Nephron (organoid): ENCODE measurements around the gene RTN4RL1.

Experiments
- H3K27ac Mint-ChIP-seq, 3 experiments: 2 replicates each; pipeline ENCODE4 v1.8.0; 2020; ENCODE audit warnings: mixed read lengths in 3 of 3, mild to moderate bottlenecking in 2 of 3, moderate library complexity in 1 of 3
- H3K27me3 Mint-ChIP-seq: 2 replicates; pipeline ENCODE4 v1.8.0; 2021; ENCODE audit warnings: low read depth, mild to moderate bottlenecking, moderate library complexity, mixed read lengths
- H3K36me3 Mint-ChIP-seq: 2 replicates; pipeline ENCODE4 v1.8.0; 2020; ENCODE audit warnings: low read depth, mixed read lengths
- H3K4me1 Mint-ChIP-seq: 2 replicates; pipeline ENCODE4 v1.8.0; 2020; ENCODE audit warnings: mixed read lengths
- H3K4me3 Mint-ChIP-seq, 3 experiments: 2 replicates each; pipeline ENCODE4 v1.8.0; 2020; ENCODE audit warnings: mild to moderate bottlenecking in 3 of 3, mixed read lengths in 3 of 3, moderate library complexity in 2 of 3
- H3K9me3 Mint-ChIP-seq: 2 replicates; pipeline ENCODE4 v1.8.0; 2020; ENCODE audit warnings: mixed read lengths
- TF ChIP-seq, protein P1 (sequence below), 3 experiments: fragments of 200-600 bp; sonication (generic); IDR thresholded peaks; one replicate each; pipeline ENCODE4 v1.5.0; 2021; ENCODE audit warnings: antibody characterized with exemption in 3 of 3; ENCODE audit not compliant: unreplicated experiment in 3 of 3

RTN4RL1 gene

DNA sequence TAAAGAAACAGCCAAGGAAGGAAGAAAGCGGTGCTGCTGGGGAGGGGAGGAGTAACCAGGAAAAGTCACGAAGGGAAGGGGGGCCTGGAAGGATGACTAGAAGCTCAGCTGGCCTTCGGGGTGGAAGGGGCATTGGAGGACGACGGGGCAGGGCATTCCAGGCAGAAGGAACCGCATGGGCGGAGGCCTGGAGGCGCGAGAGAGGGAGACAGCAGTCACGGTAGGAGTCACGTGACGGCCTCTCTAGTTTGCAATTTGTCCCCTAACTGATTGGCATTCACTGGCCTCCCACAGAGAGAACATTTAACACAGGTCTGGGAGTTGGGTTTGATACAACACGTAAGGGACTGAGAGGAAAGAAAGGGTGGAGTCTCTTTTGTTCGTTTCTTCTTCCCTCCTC is 63.9 kb downstream of the RTN4RL1 start:
- peaks cover 19% of the 10 kb centered on the region for H3K27me3 Mint-ChIP-seq
- TF ChIP-seq, protein P1, sequence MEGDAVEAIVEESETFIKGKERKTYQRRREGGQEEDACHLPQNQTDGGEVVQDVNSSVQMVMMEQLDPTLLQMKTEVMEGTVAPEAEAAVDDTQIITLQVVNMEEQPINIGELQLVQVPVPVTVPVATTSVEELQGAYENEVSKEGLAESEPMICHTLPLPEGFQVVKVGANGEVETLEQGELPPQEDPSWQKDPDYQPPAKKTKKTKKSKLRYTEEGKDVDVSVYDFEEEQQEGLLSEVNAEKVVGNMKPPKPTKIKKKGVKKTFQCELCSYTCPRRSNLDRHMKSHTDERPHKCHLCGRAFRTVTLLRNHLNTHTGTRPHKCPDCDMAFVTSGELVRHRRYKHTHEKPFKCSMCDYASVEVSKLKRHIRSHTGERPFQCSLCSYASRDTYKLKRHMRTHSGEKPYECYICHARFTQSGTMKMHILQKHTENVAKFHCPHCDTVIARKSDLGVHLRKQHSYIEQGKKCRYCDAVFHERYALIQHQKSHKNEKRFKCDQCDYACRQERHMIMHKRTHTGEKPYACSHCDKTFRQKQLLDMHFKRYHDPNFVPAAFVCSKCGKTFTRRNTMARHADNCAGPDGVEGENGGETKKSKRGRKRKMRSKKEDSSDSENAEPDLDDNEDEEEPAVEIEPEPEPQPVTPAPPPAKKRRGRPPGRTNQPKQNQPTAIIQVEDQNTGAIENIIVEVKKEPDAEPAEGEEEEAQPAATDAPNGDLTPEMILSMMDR (IDR thresholded peaks at IDR 0.05; ENCODE audit: unreplicated experiment in 3 of 3) = no peak
- H3K36me3 Mint-ChIP-seq = no peaks in the 10 kb centered on the region
- peak overlapping the region in 2 of 3 experiments; percentile 59 to 73 for H3K27ac Mint-ChIP-seq
- no peaks in the 10 kb centered on the region for H3K9me3 Mint-ChIP-seq
- H3K4me1 Mint-ChIP-seq = peaks cover 39% of the 10 kb centered on the region
- no peak overlapping the region for H3K4me3 Mint-ChIP-seq

DNA sequence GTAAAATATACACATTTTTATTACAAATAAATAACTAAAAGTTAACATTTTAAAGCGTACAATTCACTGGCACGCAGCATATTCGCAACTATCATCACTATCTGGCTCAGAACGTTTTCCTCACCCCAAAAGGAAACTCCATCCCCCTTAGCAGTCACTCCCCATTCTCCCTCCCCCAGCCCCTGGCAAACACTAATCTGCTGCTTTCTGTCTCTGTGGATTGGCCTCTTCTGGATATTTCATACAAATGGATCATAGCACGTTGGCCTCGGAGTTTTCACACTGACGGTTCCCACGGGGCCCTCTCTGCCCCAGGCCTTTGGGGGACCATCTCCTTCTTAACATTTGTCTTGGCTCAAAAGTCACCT is 64.6 kb downstream of the RTN4RL1 start:
- Mint-ChIP-seq H3K4me1 (peaks cover 33% of the 10 kb centered on the region), H3K27ac (peak overlapping the region in 2 of 3 experiments; percentile 59 to 73), H3K27me3 (peaks cover 23% of the 10 kb centered on the region)

GRCh38 chr17:1959871-1960544 is 65.1 kb downstream of the RTN4RL1 start:
- no peaks in the 10 kb centered on the region for H3K36me3 Mint-ChIP-seq
- H3K27ac Mint-ChIP-seq = peak overlapping the region in 2 of 3 experiments; percentile 59 to 73
- H3K4me3 Mint-ChIP-seq = peak overlapping the region in 2 of 3 experiments; percentile 7 to 52
- TF ChIP-seq, protein P1 (IDR thresholded peaks at IDR 0.05; ENCODE audit: unreplicated experiment in 3 of 3) = no peak
- H3K27me3 Mint-ChIP-seq = peaks cover 23% of the 10 kb centered on the region
- no peaks in the 10 kb centered on the region for H3K9me3 Mint-ChIP-seq
- H3K4me1 Mint-ChIP-seq = peaks cover 33% of the 10 kb centered on the region

More for the DNA sequence above, 64.6 kb downstream of the RTN4RL1 start:
- Mint-ChIP-seq H3K4me3 (peak overlapping the region in 2 of 3 experiments; percentile 15 to 24), H3K9me3 (no peaks in the 10 kb centered on the region), H3K36me3 (no peaks in the 10 kb centered on the region)
- TF ChIP-seq, protein P1 (IDR thresholded peaks at IDR 0.05; ENCODE audit: unreplicated experiment in 3 of 3) = no peak

- Mint-ChIP-seq H3K27me3 (peaks cover 23% of the 10 kb centered on the region), H3K27ac (peak overlapping the region in 1 of 3 experiments; percentile 49), H3K4me1 (peaks cover 33% of the 10 kb centered on the region), H3K4me3 (no peak overlapping the region), H3K36me3 (no peaks in the 10 kb centered on the region), H3K9me3 (no peaks in the 10 kb centered on the region)
- TF ChIP-seq, protein P1 (IDR thresholded peaks at IDR 0.05; ENCODE audit: unreplicated experiment in 3 of 3) = no peak
These were observed 66.8 kb downstream of the RTN4RL1 start for GRCh38 chr17:1958134-1958881.

GRCh38 chr17:1957037-1957436 is 68.1 kb downstream of the RTN4RL1 start:
- Mint-ChIP-seq H3K36me3 (no peaks in the 10 kb centered on the region), H3K9me3 (no peaks in the 10 kb centered on the region), H3K4me1 (peaks cover 33% of the 10 kb centered on the region), H3K4me3 (no peak overlapping the region), H3K27me3 (peaks cover 23% of the 10 kb centered on the region), H3K27ac (no peak overlapping the region)
- TF ChIP-seq, protein P1 (IDR thresholded peaks at IDR 0.05; ENCODE audit: unreplicated experiment in 3 of 3) = no peak
